K562 (cell line): ENCODE measurements around the gene NGRN. TPM values are rescaled to one million over a fixed set of nuclear protein-coding genes. Genes with fewer than 3 reads are reported as not detected.

Experiments
- ATAC-seq: fragments of 200-7000 bp; cut with Tn5 transposase; 3 replicates; pipeline ENCODE4 v1.9.1; 2020; ENCODE audit warnings: moderate library complexity
- BruUV-seq: library from RNA; stranded (reverse); fragments of 400-500 nt; replicated peaks from 2 replicates; lab custom pipeline; 2021; lab: Mats Ljungman, UMichigan
- CTCF ChIA-PET: fragments of 300-600 bp; formaldehyde crosslinking; extraction: SDS; loops from one replicate; lab custom pipeline; 2021; ENCODE audit warnings: low intra/inter-chr PET ratio; lab: Yijun Ruan, JAX
- POLR2A ChIA-PET: fragments of 300-600, 350-650 bp; sonication (Branson Sonifier 250); formaldehyde crosslinking; extraction: SDS; loops from one replicate; lab custom pipeline; 2021; ENCODE audit warnings: antibody characterized with exemption, inconsistent platforms; lab: Yijun Ruan, JAX
- DNase-seq, 4 experiments: peaks; one replicate each; pipeline versions ENCODE4 v3.0.0 to v3.0.0-alpha.2; 2011 to 2018; ENCODE audit warnings: low spot score in 3 of 4, mixed read lengths in 3 of 4; ENCODE audit errors: extremely low read depth in 1 of 4
- FAIRE-seq: peaks from 2 replicates; lab custom pipeline; 2011; peaks lifted over from hg19 to GRCh38; lab: Jason Lieb, UNC
- H2AFZ ChIP-seq: 2 replicates; pipeline ENCODE4 v1.6.0; 2011; ENCODE audit warnings: low read depth, low read length, control low read depth, inconsistent platforms
- H3K27ac ChIP-seq: fragments of 200-600 bp; 3 replicates; pipeline ENCODE4 v1.8.0; 2011; ENCODE audit warnings: low read depth, mild to moderate bottlenecking, control low read depth, inconsistent platforms, low read length, moderate library complexity, mixed read lengths; ENCODE audit errors: extremely low read depth
- H3K27me3 ChIP-seq, 2 experiments: fragments of 300-600 bp in 1 of 2; 2 replicates in 1 of 2; 3 replicates in 1 of 2; pipeline versions ENCODE4 v1.6.0 to v1.8.0; 2011; ENCODE audit warnings: inconsistent platforms in 2 of 2, low read length in 2 of 2, mild to moderate bottlenecking in 1 of 2, mixed read lengths in 1 of 2, moderate library complexity in 1 of 2; ENCODE audit not compliant: control insufficient read depth in 2 of 2, insufficient read depth in 2 of 2
- H3K36me3 ChIP-seq: fragments of 300-600 bp; 3 replicates; pipeline ENCODE4 v1.8.0; 2011; ENCODE audit warnings: mild to moderate bottlenecking, low read length, inconsistent platforms; ENCODE audit not compliant: control insufficient read depth, insufficient read depth
- H3K4me1 ChIP-seq, 2 experiments: fragments of 200-600 bp in 1 of 2; replicated peaks in 1 of 2; 2 replicates in 1 of 2; 3 replicates in 1 of 2; pipeline versions ENCODE4 v1.5.1 to v1.8.0; 2011; ENCODE audit warnings: inconsistent platforms in 2 of 2, low read length in 2 of 2, mild to moderate bottlenecking in 1 of 2, mixed read lengths in 1 of 2, moderate library complexity in 1 of 2; ENCODE audit not compliant: control insufficient read depth in 2 of 2, insufficient read depth in 2 of 2
- H3K4me2 ChIP-seq: 2 replicates; pipeline ENCODE4 v1.6.1; 2011; ENCODE audit warnings: low read length, control low read depth, inconsistent platforms, mixed read lengths; ENCODE audit not compliant: insufficient read depth
- H3K4me3 ChIP-seq: fragments of 200-600 bp; sonication (generic), shearing (Covaris generic); 2 replicates; pipeline ENCODE4 v1.5.1; 2016; ENCODE audit warnings: control low read depth, inconsistent platforms
- H3K79me2 ChIP-seq: fragments of 200-600 bp; 3 replicates; pipeline ENCODE4 v1.8.0; 2011; ENCODE audit warnings: low read length, inconsistent platforms; ENCODE audit not compliant: control insufficient read depth, insufficient read depth
- H3K9ac ChIP-seq, 2 experiments: 2 replicates each; pipeline versions ENCODE4 v1.6.0 to v1.6.1; 2011; ENCODE audit warnings: low read depth in 2 of 2, low read length in 2 of 2, control low read depth in 1 of 2, inconsistent platforms in 1 of 2, mild to moderate bottlenecking in 1 of 2, mixed read lengths in 1 of 2; ENCODE audit not compliant: insufficient read depth in 1 of 2
- H3K9me1 ChIP-seq: one replicate; pipeline ENCODE4 v1.6.0; 2011; ENCODE audit warnings: inconsistent platforms, mild to moderate bottlenecking, low read length, moderate library complexity; ENCODE audit not compliant: control insufficient read depth, insufficient read depth
- H3K9me3 ChIP-seq: replicated peaks from 2 replicates; pipeline ENCODE4 v1.5.1; 2011; ENCODE audit warnings: low read depth, low read length, inconsistent platforms; ENCODE audit not compliant: control insufficient read depth, insufficient read depth
- H4K20me1 ChIP-seq: replicated peaks from 2 replicates; pipeline ENCODE4 v1.6.1; 2011; ENCODE audit warnings: low read length, inconsistent platforms, mixed read lengths; ENCODE audit not compliant: control insufficient read depth, insufficient read depth
- HNRNPL ChIP-seq: fragments of 200-400 bp; formaldehyde crosslinking; IDR thresholded peaks from 2 replicates; pipeline ENCODE4 v1.6.1; 2017; ENCODE audit warnings: low read depth, mild to moderate bottlenecking, low read length
- MAZ ChIP-seq, 2 experiments: fragments of 450-650 bp in 1 of 2; sonication (generic) in 1 of 2; formaldehyde crosslinking; IDR thresholded peaks in 1 of 2; conservative IDR thresholded peaks in 1 of 2; 2 replicates each; pipeline versions ENCODE4 v1.4.0 to v1.5.0; 2020; ENCODE audit warnings: mild to moderate bottlenecking in 1 of 2, missing genetic modification reagents in 1 of 2
- POLR2G ChIP-seq: fragments of 200-400 bp; formaldehyde crosslinking; IDR thresholded peaks from 2 replicates; pipeline ENCODE4 v1.6.1; 2017; ENCODE audit warnings: low read depth, mild to moderate bottlenecking, antibody characterized with exemption, low read length, moderate library complexity
- USF1 ChIP-seq: sonication (generic); formaldehyde crosslinking; IDR thresholded peaks from 2 replicates; pipeline ENCODE4 v1.9.0; 2022; ENCODE audit warnings: mild to moderate bottlenecking, missing genetic modification reagents
- WGBS: fragments of 100-300 bp; shearing (Covaris generic); methylation state at CpG from one replicate; pipeline ENCODE4 v1.1.6; 2016; ENCODE audit warnings: low coverage, mixed read lengths; ENCODE audit not compliant: insufficient coverage; ENCODE audit errors: missing lambda C conversion rate; 5-methylcytosine and 5-hydroxymethylcytosine counted together
- in situ Hi-C: fragments of 300-500 bp; cut with MboI; formaldehyde crosslinking; loops from 4 replicates; pipeline ENCODE4 v1.15.0; 2018; ENCODE audit warnings: inconsistent platforms, mixed read lengths
- intact Hi-C: fragments of 100-400 bp; cut with micrococcal nuclease; formaldehyde crosslinking; loops from 2 replicates; pipeline ENCODE4 v1.14.2; 2022
- polyA plus RNA-seq, 8 experiments: library from polyadenylated mRNA; depleted of rRNA in 4 of 8; stranded (reverse) in 5 of 8; unstranded in 3 of 8; fragments of >200 nt; fragmentation: Nextera tagmentation in 2 of 8; fragmentation: Illumina TruSeq in 1 of 8; extraction: Ambion mirVana in 2 of 8; extraction: Trizol in 1 of 8; gene quantifications; 2 replicates each; pipeline versions ENCODE4 v1.2.1 to v1.2.3, GENCODE V29; 2011 to 2014; ENCODE audit warnings: inconsistent platforms in 1 of 8, missing spikeins in 1 of 8
- total RNA-seq, 7 experiments: library from RNA; depleted of rRNA in 6 of 7; stranded (reverse); fragments of >200 nt in 6 of 7; fragmentation: Illumina TruSeq in 2 of 7; extraction: Trizol in 2 of 7; gene quantifications; 2 replicates each; pipeline versions ENCODE4 v1.2.1 to v1.2.3, GENCODE V29; 2011 to 2021; ENCODE audit warnings: low replicate concordance in 1 of 7

The NGRN gene
- total and polyA plus RNA-seq, 9 of the 15 experiments (the other 6 are each of a cell fraction or from before 2014, with no cell fraction given), result 14.0 to 73.4 (median 60.0) TPM

- intact Hi-C loops (loop anchor here (5.0 kb wide), 1 partner anchor 56 kb away; no protein-coding TSS in a partner anchor), in situ Hi-C loops (loop anchor here (10.0 kb wide), 1 partner anchor 447 kb away; no protein-coding TSS in a partner anchor)
- no peak for DNase-seq
- no peak overlapping the region for H2AFZ ChIP-seq
- H4K20me1 ChIP-seq, result 0 out of 2 replicates have a peak, but pooled peaks cover 4% of the 10 kb centered on the region
- H3K27me3 ChIP-seq, result no peaks in the 10 kb centered on the region
- no peaks in the 10 kb centered on the region for H3K9me1 ChIP-seq
- H3K4me2 ChIP-seq, result peak overlapping the region; percentile 94; the same call in 1 of the 2 replicates
- H3K9ac ChIP-seq, result peak overlapping the region in 1 of 2 experiments; percentile 70; a peak in 2 of 4 replicates
- FAIRE-seq, result no peak
- peaks cover 7 to 43% of the 10 kb centered on the region in 2 experiments; a peak in 3 of 5 replicates for H3K4me1 ChIP-seq
- peak overlapping the region; percentile 78; the same call in 1 of the 2 replicates for H3K4me3 ChIP-seq
- H3K36me3 ChIP-seq, result peaks cover 62% of the 10 kb centered on the region
- no peak for ATAC-seq
- TF ChIP-seq USF1 (CRISPR knock-in tag) (0 out of 2 replicates have a peak, but pooled peaks have one; percentile 2), POLR2G (0 out of 2 replicates have a peak, but pooled peaks have one; percentile 44), HNRNPL (no peak), MAZ (CRISPR knock-in tag; conservative IDR thresholded peaks at IDR 0.05 in 1 of 2, IDR thresholded peaks at IDR 0.05 in 1 of 2) (0 out of 4 replicates have a peak, but pooled peaks of 1 of the 2 experiments have one; percentile 18)
- H3K9me3 ChIP-seq, result no peaks in the 10 kb centered on the region
- peaks cover 32% of the 10 kb centered on the region for H3K79me2 ChIP-seq
- POLR2A ChIA-PET, result interaction anchor here (0.6 to 1.8 kb wide), 7 partner anchors 9 to 31 kb away, joined by 3 to 7 read pairs (median 3); partner anchors contain the start of gene SEMA4B
- CTCF ChIA-PET, result no interaction called here
- 77% methylated on average over 19 of the region's 27 CpGs for WGBS
- H3K27ac ChIP-seq, result no peak overlapping the region
- no TSS peak for BruUV-seq
Measured at GRCh38 chr15:90231028-90232017, 34.1 kb upstream of the NGRN start.
